ENCODE data around the gene SDCCAG8. TPM values are rescaled to one million over a fixed set of nuclear protein-coding genes. Genes with fewer than 3 reads are reported as not detected.
A peak's percentile ranks its signal among the peaks of the same experiment; 100 is the strongest.

SDCCAG8 gene
- polyA plus RNA-seq, 3 donors, result 33.2 to 34.4 (median 33.4) TPM

GRCh38 chr1:243268751-243269460 lies 13.1 kb downstream of the SDCCAG8 start:
- peaks cover 14% of the 10 kb centered on the region in 2 donors for H3K36me3 Mint-ChIP-seq
- H3K27me3 ChIP-seq (ENCODE audit: control insufficient read depth in 2 of 2, insufficient read depth in 2 of 2, low read length in 2 of 2), result no peaks in the 10 kb centered on the region
- no peak for DNase-seq
- no peak overlapping the region for H3K4me3 ChIP-seq (replicated peaks in 1 of 3; ENCODE audit: low read depth in 2 of 3, low read length in 3 of 3)
- no peaks in the 10 kb centered on the region for H4K20me1 ChIP-seq (ENCODE audit: insufficient read depth, low read length)
- WGBS (ENCODE audit: insufficient coverage), result 92% methylated on average over 2 of the region's 13 CpGs
- H3K4me2 ChIP-seq (replicated peaks; ENCODE audit: extremely low read depth, low read length, poor library complexity, severe bottlenecking), result no peak overlapping the region
- peak overlapping the region; percentile 30 for H2AFZ ChIP-seq (ENCODE audit: insufficient read depth, low read depth, low read length, poor library complexity, severe bottlenecking)
- H3K27me3 Mint-ChIP-seq (ENCODE audit: low read depth in 3 of 3), result no peaks in the 10 kb centered on the region
- no peaks in the 10 kb centered on the region for H3K9me3 ChIP-seq (replicated peaks in 1 of 2; ENCODE audit: control insufficient read depth in 1 of 2, insufficient read depth in 1 of 2, low read length in 2 of 2)
- peaks cover 60% of the 10 kb centered on the region for H3K4me1 Mint-ChIP-seq
- TF ChIP-seq CTCF (IDR thresholded peaks at IDR 0.05), result no peak
- H3K36me3 ChIP-seq (replicated peaks in 1 of 2; ENCODE audit: control insufficient read depth in 1 of 2, insufficient read depth in 2 of 2, low read length in 2 of 2), result peaks cover 16 to 21% of the 10 kb centered on the region in 2 donors
- no peak overlapping the region for H3K9ac ChIP-seq (ENCODE audit: insufficient read depth, low read length, poor library complexity, severe bottlenecking)
- H3K27ac Mint-ChIP-seq, result peak overlapping the region; percentile 92 to 98 (median 94)
- intact Hi-C loops (cut with micrococcal nuclease), result no loop called here
- H3K79me2 ChIP-seq (ENCODE audit: insufficient read depth, low read length), result peaks cover 34% of the 10 kb centered on the region
- H3K9me3 Mint-ChIP-seq, result no peaks in the 10 kb centered on the region
- H3K27ac ChIP-seq (ENCODE audit: low read depth in 1 of 2, low read length in 2 of 2), result peak overlapping the region; percentile 66 to 90
- peaks cover 66 to 69% of the 10 kb centered on the region in 2 donors for H3K4me1 ChIP-seq (ENCODE audit: control insufficient read depth in 1 of 2, insufficient read depth in 2 of 2, low read length in 2 of 2)
- no peak overlapping the region for H3K4me3 Mint-ChIP-seq

- Histone ChIP-seq H3K27me3 (ENCODE audit: control insufficient read depth in 2 of 2, insufficient read depth in 2 of 2, low read length in 2 of 2) (no peaks in the 10 kb centered on the region), H3K4me2 (replicated peaks; ENCODE audit: extremely low read depth, low read length, poor library complexity, severe bottlenecking) (no peak overlapping the region), H3K9ac (ENCODE audit: insufficient read depth, low read length, poor library complexity, severe bottlenecking) (no peak overlapping the region), H2AFZ (ENCODE audit: insufficient read depth, low read depth, low read length, poor library complexity, severe bottlenecking) (peak overlapping the region; percentile 30), H3K79me2 (ENCODE audit: insufficient read depth, low read length) (peaks cover 33% of the 10 kb centered on the region), H3K4me1 (ENCODE audit: control insufficient read depth in 1 of 2, insufficient read depth in 2 of 2, low read length in 2 of 2) (peaks cover 61 to 63% of the 10 kb centered on the region in 2 donors), H3K9me3 (replicated peaks in 1 of 2; ENCODE audit: control insufficient read depth in 1 of 2, insufficient read depth in 1 of 2, low read length in 2 of 2) (no peaks in the 10 kb centered on the region), H3K36me3 (replicated peaks in 1 of 2; ENCODE audit: control insufficient read depth in 1 of 2, insufficient read depth in 2 of 2, low read length in 2 of 2) (peaks cover 21 to 25% of the 10 kb centered on the region in 2 donors), H3K4me3 (replicated peaks in 1 of 3; ENCODE audit: low read depth in 2 of 3, low read length in 3 of 3) (no peak overlapping the region), H4K20me1 (ENCODE audit: insufficient read depth, low read length) (no peaks in the 10 kb centered on the region), H3K27ac (ENCODE audit: low read depth in 1 of 2, low read length in 2 of 2) (peak overlapping the region; percentile 66 to 90)
- no peak for DNase-seq
- Mint-ChIP-seq H3K4me1 (peaks cover 54% of the 10 kb centered on the region), H3K4me3 (no peak overlapping the region), H3K27ac (peak overlapping the region; percentile 92 to 98 (median 94)), H3K36me3 (peaks cover 16 to 17% of the 10 kb centered on the region in 2 donors), H3K27me3 (ENCODE audit: low read depth in 3 of 3) (no peaks in the 10 kb centered on the region), H3K9me3 (no peaks in the 10 kb centered on the region)
- 92% methylated on average over 2 of the region's 4 CpGs for WGBS (ENCODE audit: insufficient coverage)
- intact Hi-C loops (cut with micrococcal nuclease), result no loop called here
- TF ChIP-seq CTCF (IDR thresholded peaks at IDR 0.05), result no peak
Observed at GRCh38 chr1:243269461-243269801, 13.6 kb downstream of the SDCCAG8 start.

Measured in CD14-positive monocyte (primary cell).